HepG2 (cell line): ENCODE data around the gene MED12L.

Experiments used
- MAZ ChIP-seq, 2 experiments: sonication (generic) in 1 of 2; formaldehyde crosslinking in 1 of 2; IDR thresholded peaks; 2 replicates each; pipeline versions ENCODE4 v1.5.0 to v1.6.1; 2012 to 2020; ENCODE audit warnings: low read depth in 2 of 2, mild to moderate bottlenecking in 2 of 2, borderline replicate concordance in 1 of 2, improper control_type of control experiment in 1 of 2, low read length in 1 of 2, missing genetic modification reagents in 1 of 2, moderate library complexity in 1 of 2
- RFX1 ChIP-seq: fragments of 450-650 bp; IDR thresholded peaks from 2 replicates; pipeline ENCODE4 v1.6.1; 2017
- TARDBP ChIP-seq: sonication (generic); formaldehyde crosslinking; IDR thresholded peaks from 2 replicates; pipeline ENCODE4 v1.8.0; 2022; ENCODE audit warnings: mild to moderate bottlenecking, missing genetic modification reagents
- ZZZ3 ChIP-seq: sonication (generic); formaldehyde crosslinking; IDR thresholded peaks from 2 replicates; pipeline ENCODE4 v1.4.0; 2020; ENCODE audit warnings: missing genetic modification reagents, mild to moderate bottlenecking, borderline replicate concordance
- TF ChIP-seq, protein P1 (sequence below): sonication (generic); formaldehyde crosslinking; IDR thresholded peaks from one replicate; pipeline ENCODE4 v1.5.1; 2020; ENCODE audit warnings: mild to moderate bottlenecking, missing genetic modification reagents; ENCODE audit errors: not compliant biosample characterization

DNA sequence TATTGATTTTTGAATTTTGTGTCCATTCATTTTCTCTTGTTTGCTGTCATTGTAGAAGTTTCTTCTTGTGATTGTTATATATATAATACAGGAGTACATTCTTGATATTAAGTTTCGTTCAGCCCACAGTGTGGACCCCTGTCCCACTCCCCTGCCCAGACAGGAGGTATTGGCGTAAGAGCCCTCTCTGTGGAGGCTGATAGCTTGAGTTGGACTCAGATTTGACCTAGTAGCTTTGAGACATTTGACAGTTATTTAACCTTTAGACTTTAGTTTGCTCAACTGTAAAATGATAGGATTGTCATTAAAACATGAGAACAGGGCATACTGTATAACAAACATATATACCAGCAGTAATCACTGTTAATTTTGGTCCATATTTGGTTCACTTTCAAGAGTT is 90.5 kb downstream of the MED12L start:
- TF ChIP-seq, protein P1, sequence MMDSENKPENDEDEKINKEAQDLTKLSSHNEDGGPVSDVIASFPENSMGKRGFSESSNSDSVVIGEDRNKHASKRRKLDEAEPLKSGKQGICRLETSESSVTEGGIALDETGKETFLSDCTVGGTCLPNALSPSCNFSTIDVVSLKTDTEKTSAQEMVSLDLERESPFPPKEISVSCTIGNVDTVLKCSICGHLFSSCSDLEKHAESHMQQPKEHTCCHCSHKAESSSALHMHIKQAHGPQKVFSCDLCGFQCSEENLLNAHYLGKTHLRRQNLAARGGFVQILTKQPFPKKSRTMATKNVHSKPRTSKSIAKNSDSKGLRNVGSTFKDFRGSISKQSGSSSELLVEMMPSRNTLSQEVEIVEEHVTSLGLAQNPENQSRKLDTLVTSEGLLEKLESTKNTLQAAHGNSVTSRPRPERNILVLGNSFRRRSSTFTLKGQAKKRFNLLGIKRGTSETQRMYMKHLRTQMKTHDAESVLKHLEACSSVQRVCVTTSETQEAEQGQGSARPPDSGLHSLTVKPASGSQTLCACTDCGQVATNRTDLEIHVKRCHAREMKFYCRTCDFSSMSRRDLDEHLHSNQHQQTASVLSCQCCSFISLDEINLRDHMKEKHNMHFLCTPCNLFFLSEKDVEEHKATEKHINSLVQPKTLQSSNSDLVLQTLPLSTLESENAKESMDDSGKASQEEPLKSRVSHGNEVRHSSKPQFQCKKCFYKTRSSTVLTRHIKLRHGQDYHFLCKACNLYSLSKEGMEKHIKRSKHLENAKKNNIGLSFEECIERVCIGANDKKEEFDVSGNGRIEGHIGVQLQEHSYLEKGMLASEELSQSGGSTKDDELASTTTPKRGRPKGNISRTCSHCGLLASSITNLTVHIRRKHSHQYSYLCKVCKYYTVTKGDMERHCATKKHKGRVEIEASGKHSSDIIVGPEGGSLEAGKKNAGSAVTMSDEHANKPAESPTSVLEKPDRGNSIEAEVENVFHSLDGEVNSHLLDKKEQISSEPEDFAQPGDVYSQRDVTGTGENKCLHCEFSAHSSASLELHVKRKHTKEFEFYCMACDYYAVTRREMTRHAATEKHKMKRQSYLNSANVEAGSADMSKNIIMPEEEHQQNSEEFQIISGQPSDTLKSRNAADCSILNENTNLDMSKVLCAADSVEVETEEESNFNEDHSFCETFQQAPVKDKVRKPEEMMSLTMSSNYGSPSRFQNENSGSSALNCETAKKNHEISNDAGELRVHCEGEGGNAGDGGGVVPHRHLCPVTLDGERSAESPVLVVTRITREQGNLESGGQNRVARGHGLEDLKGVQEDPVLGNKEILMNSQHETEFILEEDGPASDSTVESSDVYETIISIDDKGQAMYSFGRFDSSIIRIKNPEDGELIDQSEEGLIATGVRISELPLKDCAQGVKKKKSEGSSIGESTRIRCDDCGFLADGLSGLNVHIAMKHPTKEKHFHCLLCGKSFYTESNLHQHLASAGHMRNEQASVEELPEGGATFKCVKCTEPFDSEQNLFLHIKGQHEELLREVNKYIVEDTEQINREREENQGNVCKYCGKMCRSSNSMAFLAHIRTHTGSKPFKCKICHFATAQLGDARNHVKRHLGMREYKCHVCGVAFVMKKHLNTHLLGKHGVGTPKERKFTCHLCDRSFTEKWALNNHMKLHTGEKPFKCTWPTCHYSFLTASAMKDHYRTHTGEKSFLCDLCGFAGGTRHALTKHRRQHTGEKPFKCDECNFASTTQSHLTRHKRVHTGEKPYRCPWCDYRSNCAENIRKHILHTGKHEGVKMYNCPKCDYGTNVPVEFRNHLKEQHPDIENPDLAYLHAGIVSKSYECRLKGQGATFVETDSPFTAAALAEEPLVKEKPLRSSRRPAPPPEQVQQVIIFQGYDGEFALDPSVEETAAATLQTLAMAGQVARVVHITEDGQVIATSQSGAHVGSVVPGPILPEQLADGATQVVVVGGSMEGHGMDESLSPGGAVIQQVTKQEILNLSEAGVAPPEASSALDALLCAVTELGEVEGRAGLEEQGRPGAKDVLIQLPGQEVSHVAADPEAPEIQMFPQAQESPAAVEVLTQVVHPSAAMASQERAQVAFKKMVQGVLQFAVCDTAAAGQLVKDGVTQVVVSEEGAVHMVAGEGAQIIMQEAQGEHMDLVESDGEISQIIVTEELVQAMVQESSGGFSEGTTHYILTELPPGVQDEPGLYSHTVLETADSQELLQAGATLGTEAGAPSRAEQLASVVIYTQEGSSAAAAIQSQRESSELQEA = no peak
- TF ChIP-seq MAZ (IDR thresholded peaks at IDR 0.05; ENCODE audit: borderline replicate concordance, low read depth, low read length) (no peak), MAZ (CRISPR knock-in tag; IDR thresholded peaks at IDR 0.05; ENCODE audit: low read depth) (no peak), RFX1 (no peak), ZZZ3 (no peak), TARDBP (CRISPR knock-in tag) (no peak)
